ENCODE measurements around the gene PSME1. TPM values are rescaled to one million over a fixed set of nuclear protein-coding genes. Genes with fewer than 3 reads are reported as not detected.

PSME1 gene
- total and polyA plus RNA-seq, 2 donors (not counting 1 experiment from before 2014, with no cell fraction given), result 177 to 266 TPM

GRCh38 chr14:24116128-24116814 lies 19.7 kb upstream of the PSME1 start:
- Histone ChIP-seq H3K36me3 (ENCODE audit: control insufficient read depth, insufficient read depth, low read length) (no peaks in the 10 kb centered on the region), H3K4me3 (replicated peaks in 1 of 4; ENCODE audit: control extremely low read depth in 1 of 4, insufficient read depth in 1 of 4, low read depth in 3 of 4, low read length in 4 of 4) (peak overlapping the region in 2 of 4 experiments; percentile 76 to 96), H2AFZ (ENCODE audit: low read length) (no peak overlapping the region), H3K9me3 (ENCODE audit: control insufficient read depth, insufficient read depth, low read depth, low read length) (no peaks in the 10 kb centered on the region), H3K4me2 (ENCODE audit: extremely low read depth, insufficient read depth, low read length) (peak overlapping the region; percentile 90), H3K27ac (ENCODE audit: insufficient read depth, low read length) (no peak overlapping the region), H3K79me2 (ENCODE audit: control insufficient read depth, insufficient read depth, low read length) (no peaks in the 10 kb centered on the region), H3K27me3 (ENCODE audit: control insufficient read depth, insufficient read depth, low read length) (no peaks in the 10 kb centered on the region), H3K9ac (ENCODE audit: insufficient read depth, low read length) (no peak overlapping the region), H4K20me1 (ENCODE audit: control insufficient read depth, extremely low read depth, insufficient read depth, low read length) (no peaks in the 10 kb centered on the region), H3K4me1 (ENCODE audit: control insufficient read depth, extremely low read depth, insufficient read depth, low read length) (peaks cover 5% of the 10 kb centered on the region)
- TF ChIP-seq CTCF (conservative IDR thresholded peaks at IDR 0.05 in 1 of 2, IDR thresholded peaks at IDR 0.05 in 1 of 2; ENCODE audit: low read depth in 1 of 2, low read length in 2 of 2), result no peak
- TF ChIP-seq EZH2 (IDR thresholded peaks at IDR 0.05; ENCODE audit: low read length, missing control alignments), result no peak
- no peak for DNase-seq (ENCODE audit: low read depth in 2 of 2)

GRCh38 chr14:24117179-24117578 lies 18.8 kb upstream of the PSME1 start:
- peaks cover 5% of the 10 kb centered on the region for H3K4me1 ChIP-seq (ENCODE audit: control insufficient read depth, extremely low read depth, insufficient read depth, low read length)
- TF ChIP-seq EZH2 (IDR thresholded peaks at IDR 0.05; ENCODE audit: low read length, missing control alignments) (no peak), CTCF (conservative IDR thresholded peaks at IDR 0.05 in 1 of 2, IDR thresholded peaks at IDR 0.05 in 1 of 2; ENCODE audit: low read depth in 1 of 2, low read length in 2 of 2) (no peak)
- H3K79me2 ChIP-seq (ENCODE audit: control insufficient read depth, insufficient read depth, low read length), result no peaks in the 10 kb centered on the region
- no peaks in the 10 kb centered on the region for H3K27me3 ChIP-seq (ENCODE audit: control insufficient read depth, insufficient read depth, low read length)
- H4K20me1 ChIP-seq (ENCODE audit: control insufficient read depth, extremely low read depth, insufficient read depth, low read length), result no peaks in the 10 kb centered on the region
- H3K36me3 ChIP-seq (ENCODE audit: control insufficient read depth, insufficient read depth, low read length), result no peaks in the 10 kb centered on the region
- no peak for DNase-seq (ENCODE audit: low read depth in 2 of 2)
- no peak overlapping the region for H3K4me2 ChIP-seq (ENCODE audit: extremely low read depth, insufficient read depth, low read length)
- H3K9me3 ChIP-seq (ENCODE audit: control insufficient read depth, insufficient read depth, low read depth, low read length), result no peaks in the 10 kb centered on the region
- no peak overlapping the region for H3K9ac ChIP-seq (ENCODE audit: insufficient read depth, low read length)
- H3K27ac ChIP-seq (ENCODE audit: insufficient read depth, low read length), result no peak overlapping the region
- H2AFZ ChIP-seq (ENCODE audit: low read length), result no peak overlapping the region
- H3K4me3 ChIP-seq (replicated peaks in 1 of 4; ENCODE audit: control extremely low read depth in 1 of 4, insufficient read depth in 1 of 4, low read depth in 3 of 4, low read length in 4 of 4), result no peak overlapping the region

GRCh38 chr14:24119691-24120090 lies 16.3 kb upstream of the PSME1 start:
- Histone ChIP-seq H3K9me3 (ENCODE audit: control insufficient read depth, insufficient read depth, low read depth, low read length) (no peaks in the 10 kb centered on the region), H3K79me2 (ENCODE audit: control insufficient read depth, insufficient read depth, low read length) (no peaks in the 10 kb centered on the region), H3K4me3 (replicated peaks in 1 of 4; ENCODE audit: control extremely low read depth in 1 of 4, insufficient read depth in 1 of 4, low read depth in 3 of 4, low read length in 4 of 4) (no peak overlapping the region), H2AFZ (ENCODE audit: low read length) (no peak overlapping the region), H3K36me3 (ENCODE audit: control insufficient read depth, insufficient read depth, low read length) (peaks cover 3% of the 10 kb centered on the region), H3K27ac (ENCODE audit: insufficient read depth, low read length) (no peak overlapping the region), H3K9ac (ENCODE audit: insufficient read depth, low read length) (no peak overlapping the region), H3K4me1 (ENCODE audit: control insufficient read depth, extremely low read depth, insufficient read depth, low read length) (no peaks in the 10 kb centered on the region), H3K4me2 (ENCODE audit: extremely low read depth, insufficient read depth, low read length) (no peak overlapping the region), H3K27me3 (ENCODE audit: control insufficient read depth, insufficient read depth, low read length) (no peaks in the 10 kb centered on the region), H4K20me1 (ENCODE audit: control insufficient read depth, extremely low read depth, insufficient read depth, low read length) (no peaks in the 10 kb centered on the region)
- DNase-seq (ENCODE audit: low read depth in 2 of 2), result no peak
- TF ChIP-seq CTCF (conservative IDR thresholded peaks at IDR 0.05 in 1 of 2, IDR thresholded peaks at IDR 0.05 in 1 of 2; ENCODE audit: low read depth in 1 of 2, low read length in 2 of 2) (no peak), EZH2 (IDR thresholded peaks at IDR 0.05; ENCODE audit: low read length, missing control alignments) (no peak)

Measured in fibroblast of lung (primary cell).